GM12878 (cell line): ENCODE measurements around the gene CAMK2D. TPM values are rescaled to one million over a fixed set of nuclear protein-coding genes. Genes with fewer than 3 reads are reported as not detected.

ENCODE experiments used
- ATAC-seq: fragments of 200-7000 bp; cut with Tn5 transposase; 3 replicates; pipeline ENCODE4 v1.9.1; 2020; ENCODE audit warnings: mild to moderate bottlenecking, moderate library complexity
- BruUV-seq: library from RNA; stranded (reverse); fragments of 400-500 nt; replicated peaks from 2 replicates; lab custom pipeline; 2021; lab: Mats Ljungman, UMichigan
- CTCF ChIA-PET: fragments of 300-600 bp; sonication (Branson Sonifier 250); formaldehyde crosslinking; extraction: SDS; loops from one replicate; lab custom pipeline; 2021; ENCODE audit warnings: inconsistent platforms; lab: Yijun Ruan, JAX
- POLR2A ChIA-PET: fragments of 350-600 bp; formaldehyde crosslinking; extraction: SDS; loops from one replicate; lab custom pipeline; 2021; ENCODE audit warnings: inconsistent platforms; lab: Charles Lee
- RAD21 ChIA-PET: fragments of 300-600 bp; sonication (Branson Sonifier 250); formaldehyde crosslinking; loops from one replicate; lab custom pipeline; 2023; ENCODE audit warnings: antibody characterized with exemption; ENCODE audit not compliant: unreplicated experiment; lab: Charles Lee
- SMC1A ChIA-PET: fragments of 300-600 bp; sonication (Branson Sonifier 250); formaldehyde crosslinking; loops from one replicate; lab custom pipeline; 2023; ENCODE audit not compliant: unreplicated experiment, uncharacterized antibody; lab: Charles Lee
- DNase-seq: peaks from one replicate; pipeline ENCODE4 v3.0.0-alpha.2; 2011; ENCODE audit warnings: low read depth, low spot score
- FAIRE-seq: peaks from 3 replicates; lab custom pipeline; 2011; peaks lifted over from hg19 to GRCh38; lab: Jason Lieb, UNC
- H2AFZ ChIP-seq: 2 replicates; pipeline ENCODE4 v1.6.0; 2011; ENCODE audit warnings: low read depth, low read length, control low read depth; ENCODE audit not compliant: control insufficient read depth
- H3K27ac ChIP-seq: 2 replicates; pipeline ENCODE4 v1.5.1; 2011; ENCODE audit warnings: control low read depth; ENCODE audit not compliant: control insufficient read depth, insufficient read depth
- H3K27me3 ChIP-seq, 2 experiments: replicated peaks in 1 of 2; 2 replicates each; pipeline versions ENCODE4 v1.6.0 to v1.6.1; 2011; ENCODE audit warnings: low read length in 1 of 2; ENCODE audit not compliant: control insufficient read depth in 2 of 2, insufficient read depth in 2 of 2
- H3K36me3 ChIP-seq, 2 experiments: 2 replicates each; pipeline ENCODE4 v1.5.1; 2011; ENCODE audit warnings: low read length in 1 of 2; ENCODE audit not compliant: control insufficient read depth in 2 of 2, insufficient read depth in 2 of 2
- H3K4me1 ChIP-seq: 2 replicates; pipeline ENCODE4 v1.6.1; 2011; ENCODE audit warnings: mild to moderate bottlenecking, low read length, moderate library complexity, mixed read lengths; ENCODE audit not compliant: control insufficient read depth, insufficient read depth
- H3K4me2 ChIP-seq: 2 replicates; pipeline ENCODE4 v1.6.0; 2011; ENCODE audit warnings: control low read depth; ENCODE audit not compliant: control insufficient read depth, insufficient read depth
- H3K4me3 ChIP-seq: fragments of 200-600 bp; sonication (generic); 2 replicates; pipeline ENCODE4 v1.5.1; 2016
- H3K79me2 ChIP-seq: 2 replicates; pipeline ENCODE4 v1.6.0; 2011; ENCODE audit warnings: low read length; ENCODE audit not compliant: control insufficient read depth, insufficient read depth
- H3K9ac ChIP-seq: 2 replicates; pipeline ENCODE4 v1.8.0; 2011; ENCODE audit warnings: low read length, control low read depth, mixed read lengths; ENCODE audit not compliant: control insufficient read depth, insufficient read depth
- H3K9me3 ChIP-seq: replicated peaks from 3 replicates; pipeline ENCODE4 v1.5.1; 2011; ENCODE audit warnings: mild to moderate bottlenecking, low read length; ENCODE audit not compliant: control insufficient read depth, insufficient read depth
- H4K20me1 ChIP-seq: 2 replicates; pipeline ENCODE4 v1.6.0; 2011; ENCODE audit not compliant: control insufficient read depth, insufficient read depth
- ATF3 ChIP-seq: IDR thresholded peaks from 2 replicates; pipeline ENCODE4 v1.6.1; 2011; ENCODE audit warnings: low read depth, mild to moderate bottlenecking, low read length, moderate library complexity, borderline replicate concordance; ENCODE audit errors: extremely low read depth
- CHD2 ChIP-seq: IDR thresholded peaks from 2 replicates; pipeline ENCODE4 v1.6.1; 2011; ENCODE audit warnings: low read depth, low read length, improper control_type of control experiment, borderline replicate concordance
- CTCF ChIP-seq, 3 experiments: IDR thresholded peaks in 2 of 3; conservative IDR thresholded peaks in 1 of 3; 2 replicates each; pipeline ENCODE4 v1.5.1; 2011; ENCODE audit warnings: low read depth in 3 of 3, low read length in 3 of 3, mild to moderate bottlenecking in 3 of 3, control low read depth in 2 of 3, moderate library complexity in 2 of 3, inconsistent platforms in 1 of 3, mixed read lengths in 1 of 3; ENCODE audit not compliant: control insufficient read depth in 2 of 3, insufficient read depth in 1 of 3; ENCODE audit errors: extremely low read depth in 1 of 3
- JUND ChIP-seq: IDR thresholded peaks from 2 replicates; pipeline ENCODE4 v1.6.1; 2012; ENCODE audit warnings: low read depth, mild to moderate bottlenecking, low read length, improper control_type of control experiment, moderate library complexity
- NFYA ChIP-seq: IDR thresholded peaks from 2 replicates; pipeline ENCODE4 v1.6.1; 2011; ENCODE audit warnings: low read depth, mild to moderate bottlenecking, low read length, improper control_type of control experiment, borderline replicate concordance
- PML ChIP-seq: IDR thresholded peaks from 2 replicates; pipeline ENCODE4 v1.6.1; 2012; ENCODE audit warnings: low read length, inconsistent platforms
- POLR2A ChIP-seq: IDR thresholded peaks from 2 replicates; pipeline ENCODE4 v1.6.1; 2011; ENCODE audit warnings: low read depth, mild to moderate bottlenecking, low read length
- POLR2AphosphoS5 ChIP-seq: IDR thresholded peaks from 2 replicates; pipeline ENCODE4 v1.6.1; 2011; ENCODE audit warnings: mild to moderate bottlenecking, low read length, inconsistent platforms
- RB1 ChIP-seq: fragments of 450-650 bp; formaldehyde crosslinking; IDR thresholded peaks from 2 replicates; pipeline ENCODE4 v1.6.1; 2017; ENCODE audit warnings: mild to moderate bottlenecking, borderline replicate concordance
- SIX5 ChIP-seq: IDR thresholded peaks from 2 replicates; pipeline ENCODE4 v1.6.1; 2011; ENCODE audit warnings: mild to moderate bottlenecking, low read depth, low read length, moderate library complexity; ENCODE audit not compliant: severe bottlenecking
- SUPT20H ChIP-seq: IDR thresholded peaks from 2 replicates; pipeline ENCODE4 v1.6.1; 2011; ENCODE audit warnings: low read depth, mild to moderate bottlenecking, low read length, moderate library complexity, borderline replicate concordance; ENCODE audit not compliant: control insufficient read depth
- ZZZ3 ChIP-seq: IDR thresholded peaks from 2 replicates; pipeline ENCODE4 v1.6.1; 2011; ENCODE audit warnings: low read depth; ENCODE audit not compliant: control insufficient read depth, insufficient read length
- WGBS: methylation state at CpG from one replicate; pipeline ENCODE4 v1.1.6; 2016; ENCODE audit warnings: low lambda C conversion rate; ENCODE audit not compliant: insufficient replicate concordance, insufficient coverage; ENCODE audit errors: missing lambda C conversion rate; 5-methylcytosine and 5-hydroxymethylcytosine counted together
- in situ Hi-C: fragments of 300-500 bp; cut with MboI; formaldehyde crosslinking; loops from 9 replicates; pipeline ENCODE4 v1.14.3; 2018; ENCODE audit warnings: mixed read lengths
- intact Hi-C: fragments of 100-400 bp; cut with micrococcal nuclease; formaldehyde crosslinking; loops from one replicate; pipeline ENCODE4 v1.14.2; 2022; ENCODE audit not compliant: unreplicated experiment
- polyA plus RNA-seq, 11 experiments: library from polyadenylated mRNA; depleted of rRNA in 4 of 11; unstranded in 6 of 11; stranded (reverse) in 5 of 11; fragments of >200 nt; fragmentation: Nextera tagmentation in 4 of 11; fragmentation: Illumina TruSeq in 1 of 11; extraction: Ambion mirVana in 4 of 11; extraction: Trizol in 1 of 11; gene quantifications; 1 replicate in 1 of 11; 2 replicates in 10 of 11; pipeline versions ENCODE4 v1.2.1 to v1.2.3, GENCODE V29; 2011 to 2016; ENCODE audit warnings: inconsistent platforms in 2 of 11, missing spikeins in 2 of 11, low read depth in 1 of 11
- total RNA-seq, 4 experiments: library from RNA; depleted of rRNA in 3 of 4; stranded (reverse); fragments of >200 nt in 3 of 4; fragmentation: Illumina TruSeq in 1 of 4; extraction: Trizol in 1 of 4; gene quantifications; 2 replicates each; pipeline versions ENCODE4 v1.2.1 to v1.2.3, GENCODE V29; 2013 to 2021

The CAMK2D gene
- total and polyA plus RNA-seq, 10 of the 15 experiments (the other 5 are each of a cell fraction or from before 2014, with no cell fraction given), result 6.9 to 88.5 (median 12.9) TPM

DNA sequence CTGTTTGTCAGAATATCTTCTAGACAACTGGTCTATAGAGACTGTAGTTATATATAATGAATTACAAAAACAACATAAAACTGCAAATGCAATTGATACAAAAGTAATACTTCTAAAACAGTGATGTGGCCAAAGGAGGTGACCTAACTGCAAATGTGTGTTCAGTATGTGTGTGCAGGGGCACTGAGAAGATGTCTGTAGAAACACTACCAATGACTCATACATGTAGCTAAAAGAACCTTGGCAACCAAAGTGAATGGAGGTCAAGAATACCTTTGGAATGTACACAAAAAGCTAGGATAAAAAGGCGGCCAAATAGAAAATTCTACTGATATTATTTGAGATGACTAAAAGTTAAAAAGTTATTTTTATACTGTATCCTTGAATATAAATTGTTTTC lies 261.8 kb downstream of the CAMK2D start:
- Histone ChIP-seq H4K20me1 (no peaks in the 10 kb centered on the region), H3K4me2 (no peak overlapping the region), H3K79me2 (no peaks in the 10 kb centered on the region), H3K27me3 (no peaks in the 10 kb centered on the region), H3K9ac (no peak overlapping the region), H3K4me3 (no peak overlapping the region), H3K36me3 (peaks cover 2 to 11% of the 10 kb centered on the region in 2 experiments; a peak in 3 of 4 replicates), H3K4me1 (no peaks in the 10 kb centered on the region), H3K27ac (no peak overlapping the region), H3K9me3 (peaks cover 6% of the 10 kb centered on the region; the same call in 1 of the 3 replicates), H2AFZ (no peak overlapping the region)
- ChIA-PET SMC1A (interaction anchor here (1.1 to 2.2 kb wide), 3 partner anchors 13 to 78 kb away, joined by 3 to 8 read pairs (median 4); no protein-coding TSS in a partner anchor), POLR2A (no interaction called here), RAD21 (no interaction called here), CTCF (interaction anchor here (0.6 to 3.1 kb wide), 4 partner anchors 15 to 47 kb away, joined by 3 to 11 read pairs (median 3); no protein-coding TSS in a partner anchor)
- in situ Hi-C loops (no loop called here), intact Hi-C loops (no loop called here)
- DNase-seq (no peak), FAIRE-seq (no peak), ATAC-seq (no peak)
- 100% methylated on average over 1 of the region's 1 CpG for WGBS
- no TSS peak for BruUV-seq
- TF ChIP-seq ZZZ3, result no peak
- TF ChIP-seq NFYA, result no peak
- TF ChIP-seq SIX5, result no peak
- no peak for TF ChIP-seq POLR2AphosphoS5

DNA sequence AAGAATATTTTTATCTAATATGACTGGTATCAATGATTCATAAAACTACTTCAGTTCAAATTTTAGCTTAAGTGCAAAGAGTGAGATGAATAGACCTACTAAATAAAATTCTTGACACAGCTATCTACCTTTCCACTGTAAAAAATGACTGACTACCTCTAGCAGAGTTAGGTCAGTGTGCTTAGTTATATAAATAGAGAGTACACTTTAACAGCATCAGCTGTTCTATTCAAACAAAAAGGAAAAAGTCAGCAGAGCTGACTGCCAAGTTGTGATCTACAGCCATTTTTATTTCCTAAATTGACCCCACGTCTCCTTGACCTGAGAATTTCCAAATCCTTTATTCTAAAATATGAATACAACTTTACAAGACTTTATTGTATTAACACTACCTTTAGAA lies 262.4 kb downstream of the CAMK2D start:
- H3K9me3 ChIP-seq, result peaks cover 6% of the 10 kb centered on the region; the same call in 1 of the 3 replicates
- no peak for FAIRE-seq
- in situ Hi-C loops, result no loop called here
- H3K79me2 ChIP-seq, result no peaks in the 10 kb centered on the region
- no peak for ATAC-seq
- no peak for DNase-seq
- no peaks in the 10 kb centered on the region for H3K27me3 ChIP-seq
- no peaks in the 10 kb centered on the region for H4K20me1 ChIP-seq
- H3K9ac ChIP-seq, result no peak overlapping the region
- H3K4me1 ChIP-seq, result no peaks in the 10 kb centered on the region
- BruUV-seq, result no TSS peak
- H3K4me2 ChIP-seq, result no peak overlapping the region
- H3K27ac ChIP-seq, result no peak overlapping the region
- WGBS, result 97% methylated on average over 1 of the region's 1 CpG
- H2AFZ ChIP-seq, result no peak overlapping the region
- ChIA-PET RAD21 (interaction anchor here (0.9 kb wide), 1 partner anchor 11 kb away, joined by 3 read pairs; no protein-coding TSS in a partner anchor), POLR2A (no interaction called here), CTCF (interaction anchor here (0.6 to 3.1 kb wide), 3 partner anchors 14 to 46 kb away, joined by 3 to 11 read pairs (median 3); no protein-coding TSS in a partner anchor), SMC1A (interaction anchor here (0.7 to 2.0 kb wide), 4 partner anchors 15 to 79 kb away, joined by 3 to 4 read pairs (median 3); no protein-coding TSS in a partner anchor)
- peaks cover 2 to 11% of the 10 kb centered on the region in 2 experiments; a peak in 3 of 4 replicates for H3K36me3 ChIP-seq
- no peak overlapping the region for H3K4me3 ChIP-seq
- intact Hi-C loops, result no loop called here
- no peak for TF ChIP-seq JUND
- TF ChIP-seq ATF3, result no peak
- TF ChIP-seq SUPT20H, result no peak
- no peak for TF ChIP-seq RB1
- no peak for TF ChIP-seq POLR2A
- no peak for TF ChIP-seq CTCF (IDR thresholded peaks at IDR 0.05 in 2 of 3, conservative IDR thresholded peaks at IDR 0.05 in 1 of 3; ENCODE audit: control insufficient read depth in 2 of 3, extremely low read depth in 1 of 3, insufficient read depth in 1 of 3, low read depth in 3 of 3, low read length in 3 of 3)
- TF ChIP-seq CHD2, result no peak
- TF ChIP-seq PML, result no peak
